Mucosa of gallbladder (tissue), 1 donor: Measurements from ENCODE around the gene SUOX. TPM values are rescaled to one million over a fixed set of nuclear protein-coding genes. Genes with fewer than 3 reads are reported as not detected.
"Not testable (repeated sequence)": the region's sequence is repeated elsewhere in the genome, so short reads cannot be mapped to it uniquely, and the experiment has no call there.

Experiments
- DNase-seq: peaks from one replicate; pipeline ENCODE4 v3.0.0-alpha.2; 2020; ENCODE audit warnings: low spot score
- total RNA-seq: library from RNA; stranded (reverse); gene quantifications from one replicate; pipeline ENCODE4 v1.2.1, GENCODE V29; 2021
- donor health status: DM: no; HTN: no; CAD: no.

Gene SUOX
- total RNA-seq, 1 donor from 2014 or later: 49.0 TPM

- DNase-seq: no peak
Measured at GRCh38 chr12:55983232-55983842, 13.7 kb upstream of the SUOX start.

GRCh38 chr12:55984861-55985260, 12.2 kb upstream of the SUOX start:
- no peak for DNase-seq

GRCh38 chr12:55985341-55985740, 11.7 kb upstream of the SUOX start:
- no peak for DNase-seq

- not testable (repeated sequence) for DNase-seq
Measured at GRCh38 chr12:55985976-55986375, 11.1 kb upstream of the SUOX start.

- no peak for DNase-seq
Measured at GRCh38 chr12:55991110-55991509, 6.0 kb upstream of the SUOX start.

- DNase-seq: no peak
Measured at GRCh38 chr12:55993230-55993853, 3.7 kb upstream of the SUOX start.

- no peak for DNase-seq
Measured at GRCh38 chr12:55995366-55995765, 1.7 kb upstream of the SUOX start.

- DNase-seq: peak; percentile 59
Measured at GRCh38 chr12:55996201-55996714, 818 bp upstream of the SUOX start.

GRCh38 chr12:55997535-55997859, 421 bp downstream of the SUOX start:
- peak; percentile 25 for DNase-seq

- DNase-seq: not testable (repeated sequence)
Measured at GRCh38 chr12:55999522-55999921, 2.4 kb downstream of the SUOX start.

- DNase-seq: not testable (repeated sequence)
Measured at GRCh38 chr12:55999999-56000540, 3.0 kb downstream of the SUOX start.

GRCh38 chr12:56001487-56002100, 4.5 kb downstream of the SUOX start:
- DNase-seq: no peak

- DNase-seq: not testable (repeated sequence)
Measured at GRCh38 chr12:56003376-56003775, 6.3 kb downstream of the SUOX start.

- DNase-seq: no peak
Measured at GRCh38 chr12:56004211-56004610, 7.1 kb downstream of the SUOX start.

- peak; percentile 37 for DNase-seq
Measured at GRCh38 chr12:56007564-56008559, 10.8 kb downstream of the SUOX start.

- DNase-seq: no peak
Measured at GRCh38 chr12:56010111-56010570, 13.1 kb downstream of the SUOX start.

GRCh38 chr12:56011509-56012090, 14.5 kb downstream of the SUOX start:
- no peak for DNase-seq

GRCh38 chr12:56013482-56013881, 16.4 kb downstream of the SUOX start:
- DNase-seq: no peak

- no peak for DNase-seq
Measured at GRCh38 chr12:56014205-56014604, 17.1 kb downstream of the SUOX start.

GRCh38 chr12:56017181-56017580, 20.1 kb downstream of the SUOX start:
- DNase-seq: no peak

GRCh38 chr12:56018356-56018755, 21.3 kb downstream of the SUOX start:
- DNase-seq: no peak
